ENCODE measurements around the gene CLEC16A.

CLEC16A gene

GRCh38 chr16:11006656-11007055 lies 62.3 kb downstream of the CLEC16A start:
- no peak overlapping the region for H3K9ac ChIP-seq (ENCODE audit: low read length)
- H3K36me3 ChIP-seq (ENCODE audit: control insufficient read depth, insufficient read depth, low read length): peaks cover 7% of the 10 kb centered on the region
- H3K4me3 ChIP-seq (ENCODE audit: low read length): no peak overlapping the region

GRCh38 chr16:11007714-11008280 lies 63.4 kb downstream of the CLEC16A start:
- Histone ChIP-seq H3K9me3 (ENCODE audit: control insufficient read depth, low read length) (no peaks in the 10 kb centered on the region), H3K9ac (ENCODE audit: low read length) (no peak overlapping the region), H3K4me1 (ENCODE audit: control insufficient read depth, insufficient read depth, low read length) (no peaks in the 10 kb centered on the region), H3K27me3 (ENCODE audit: control insufficient read depth, insufficient read depth, low read length) (no peaks in the 10 kb centered on the region), H3K4me3 (ENCODE audit: low read length) (no peak overlapping the region), H3K36me3 (ENCODE audit: control insufficient read depth, insufficient read depth, low read length) (peaks cover 7% of the 10 kb centered on the region)

More at GRCh38 chr16:11006656-11007055, 62.3 kb downstream of the CLEC16A start:
- Histone ChIP-seq H3K9me3 (ENCODE audit: control insufficient read depth, low read length) (no peaks in the 10 kb centered on the region), H3K4me1 (ENCODE audit: control insufficient read depth, insufficient read depth, low read length) (no peaks in the 10 kb centered on the region), H3K27me3 (ENCODE audit: control insufficient read depth, insufficient read depth, low read length) (no peaks in the 10 kb centered on the region)

GRCh38 chr16:11009027-11009755 lies 64.8 kb downstream of the CLEC16A start:
- no peaks in the 10 kb centered on the region for H3K9me3 ChIP-seq (ENCODE audit: control insufficient read depth, low read length)
- H3K27me3 ChIP-seq (ENCODE audit: control insufficient read depth, insufficient read depth, low read length): no peaks in the 10 kb centered on the region
- no peak overlapping the region for H3K4me3 ChIP-seq (ENCODE audit: low read length)
- peaks cover 7% of the 10 kb centered on the region for H3K36me3 ChIP-seq (ENCODE audit: control insufficient read depth, insufficient read depth, low read length)
- H3K4me1 ChIP-seq (ENCODE audit: control insufficient read depth, insufficient read depth, low read length): no peaks in the 10 kb centered on the region
- H3K9ac ChIP-seq (ENCODE audit: low read length): no peak overlapping the region

- H3K4me1 ChIP-seq (ENCODE audit: control insufficient read depth, insufficient read depth, low read length): no peaks in the 10 kb centered on the region
- H3K9ac ChIP-seq (ENCODE audit: low read length): no peak overlapping the region
- H3K4me3 ChIP-seq (ENCODE audit: low read length): no peak overlapping the region
- no peaks in the 10 kb centered on the region for H3K36me3 ChIP-seq (ENCODE audit: control insufficient read depth, insufficient read depth, low read length)
- H3K9me3 ChIP-seq (ENCODE audit: control insufficient read depth, low read length): no peaks in the 10 kb centered on the region
- no peaks in the 10 kb centered on the region for H3K27me3 ChIP-seq (ENCODE audit: control insufficient read depth, insufficient read depth, low read length)
These were observed 66.3 kb downstream of the CLEC16A start for GRCh38 chr16:11010575-11011221.

GRCh38 chr16:11011326-11011725 lies 67.0 kb downstream of the CLEC16A start:
- H3K4me3 ChIP-seq (ENCODE audit: low read length): no peak overlapping the region
- no peaks in the 10 kb centered on the region for H3K36me3 ChIP-seq (ENCODE audit: control insufficient read depth, insufficient read depth, low read length)
- H3K27me3 ChIP-seq (ENCODE audit: control insufficient read depth, insufficient read depth, low read length): no peaks in the 10 kb centered on the region
- no peaks in the 10 kb centered on the region for H3K9me3 ChIP-seq (ENCODE audit: control insufficient read depth, low read length)
- peaks cover 2% of the 10 kb centered on the region for H3K4me1 ChIP-seq (ENCODE audit: control insufficient read depth, insufficient read depth, low read length)
- no peak overlapping the region for H3K9ac ChIP-seq (ENCODE audit: low read length)

- H3K36me3 ChIP-seq (ENCODE audit: control insufficient read depth, insufficient read depth, low read length): no peaks in the 10 kb centered on the region
- H3K27me3 ChIP-seq (ENCODE audit: control insufficient read depth, insufficient read depth, low read length): no peaks in the 10 kb centered on the region
These were observed 68.5 kb downstream of the CLEC16A start for GRCh38 chr16:11012841-11013240.

GRCh38 chr16:11014136-11014535 lies 69.8 kb downstream of the CLEC16A start:
- no peaks in the 10 kb centered on the region for H3K9me3 ChIP-seq (ENCODE audit: control insufficient read depth, low read length)
- no peak overlapping the region for H3K9ac ChIP-seq (ENCODE audit: low read length)
- no peaks in the 10 kb centered on the region for H3K27me3 ChIP-seq (ENCODE audit: control insufficient read depth, insufficient read depth, low read length)

More at GRCh38 chr16:11012841-11013240, 68.5 kb downstream of the CLEC16A start:
- Histone ChIP-seq H3K9ac (ENCODE audit: low read length) (no peak overlapping the region), H3K4me1 (ENCODE audit: control insufficient read depth, insufficient read depth, low read length) (peaks cover 13% of the 10 kb centered on the region), H3K9me3 (ENCODE audit: control insufficient read depth, low read length) (no peaks in the 10 kb centered on the region), H3K4me3 (ENCODE audit: low read length) (no peak overlapping the region)

GRCh38 chr16:11015076-11015475 lies 70.7 kb downstream of the CLEC16A start:
- no peaks in the 10 kb centered on the region for H3K27me3 ChIP-seq (ENCODE audit: control insufficient read depth, insufficient read depth, low read length)
- no peak overlapping the region for H3K9ac ChIP-seq (ENCODE audit: low read length)
- H3K4me3 ChIP-seq (ENCODE audit: low read length): no peak overlapping the region
- H3K36me3 ChIP-seq (ENCODE audit: control insufficient read depth, insufficient read depth, low read length): no peaks in the 10 kb centered on the region
- peaks cover 13% of the 10 kb centered on the region for H3K4me1 ChIP-seq (ENCODE audit: control insufficient read depth, insufficient read depth, low read length)
- H3K9me3 ChIP-seq (ENCODE audit: control insufficient read depth, low read length): no peaks in the 10 kb centered on the region

More at GRCh38 chr16:11014136-11014535, 69.8 kb downstream of the CLEC16A start:
- Histone ChIP-seq H3K4me3 (ENCODE audit: low read length) (no peak overlapping the region), H3K4me1 (ENCODE audit: control insufficient read depth, insufficient read depth, low read length) (peaks cover 13% of the 10 kb centered on the region), H3K36me3 (ENCODE audit: control insufficient read depth, insufficient read depth, low read length) (no peaks in the 10 kb centered on the region)

- Histone ChIP-seq H3K9ac (ENCODE audit: low read length) (no peak overlapping the region), H3K4me1 (ENCODE audit: control insufficient read depth, insufficient read depth, low read length) (peaks cover 13% of the 10 kb centered on the region), H3K36me3 (ENCODE audit: control insufficient read depth, insufficient read depth, low read length) (no peaks in the 10 kb centered on the region), H3K27me3 (ENCODE audit: control insufficient read depth, insufficient read depth, low read length) (no peaks in the 10 kb centered on the region), H3K9me3 (ENCODE audit: control insufficient read depth, low read length) (no peaks in the 10 kb centered on the region), H3K4me3 (ENCODE audit: low read length) (no peak overlapping the region)
These were observed 71.2 kb downstream of the CLEC16A start for GRCh38 chr16:11015607-11016006.

GRCh38 chr16:11016524-11016988 lies 72.2 kb downstream of the CLEC16A start:
- Histone ChIP-seq H3K4me1 (ENCODE audit: control insufficient read depth, insufficient read depth, low read length) (peaks cover 13% of the 10 kb centered on the region), H3K4me3 (ENCODE audit: low read length) (no peak overlapping the region), H3K27me3 (ENCODE audit: control insufficient read depth, insufficient read depth, low read length) (no peaks in the 10 kb centered on the region), H3K36me3 (ENCODE audit: control insufficient read depth, insufficient read depth, low read length) (no peaks in the 10 kb centered on the region), H3K9me3 (ENCODE audit: control insufficient read depth, low read length) (no peaks in the 10 kb centered on the region), H3K9ac (ENCODE audit: low read length) (no peak overlapping the region)

GRCh38 chr16:11016993-11017392 lies 72.6 kb downstream of the CLEC16A start:
- H3K9ac ChIP-seq (ENCODE audit: low read length): no peak overlapping the region
- H3K27me3 ChIP-seq (ENCODE audit: control insufficient read depth, insufficient read depth, low read length): no peaks in the 10 kb centered on the region
- no peaks in the 10 kb centered on the region for H3K9me3 ChIP-seq (ENCODE audit: control insufficient read depth, low read length)
- H3K36me3 ChIP-seq (ENCODE audit: control insufficient read depth, insufficient read depth, low read length): no peaks in the 10 kb centered on the region
- no peak overlapping the region for H3K4me3 ChIP-seq (ENCODE audit: low read length)
- H3K4me1 ChIP-seq (ENCODE audit: control insufficient read depth, insufficient read depth, low read length): peaks cover 13% of the 10 kb centered on the region

- no peaks in the 10 kb centered on the region for H3K27me3 ChIP-seq (ENCODE audit: control insufficient read depth, insufficient read depth, low read length)
- peaks cover 13% of the 10 kb centered on the region for H3K4me1 ChIP-seq (ENCODE audit: control insufficient read depth, insufficient read depth, low read length)
- H3K9ac ChIP-seq (ENCODE audit: low read length): no peak overlapping the region
- no peaks in the 10 kb centered on the region for H3K36me3 ChIP-seq (ENCODE audit: control insufficient read depth, insufficient read depth, low read length)
- H3K9me3 ChIP-seq (ENCODE audit: control insufficient read depth, low read length): no peaks in the 10 kb centered on the region
- H3K4me3 ChIP-seq (ENCODE audit: low read length): no peak overlapping the region
These were observed 73.1 kb downstream of the CLEC16A start for GRCh38 chr16:11017499-11017898.

Data from mucosa of stomach (tissue), 1 donor.